ENCODE data around the gene EID2B.

DNA sequence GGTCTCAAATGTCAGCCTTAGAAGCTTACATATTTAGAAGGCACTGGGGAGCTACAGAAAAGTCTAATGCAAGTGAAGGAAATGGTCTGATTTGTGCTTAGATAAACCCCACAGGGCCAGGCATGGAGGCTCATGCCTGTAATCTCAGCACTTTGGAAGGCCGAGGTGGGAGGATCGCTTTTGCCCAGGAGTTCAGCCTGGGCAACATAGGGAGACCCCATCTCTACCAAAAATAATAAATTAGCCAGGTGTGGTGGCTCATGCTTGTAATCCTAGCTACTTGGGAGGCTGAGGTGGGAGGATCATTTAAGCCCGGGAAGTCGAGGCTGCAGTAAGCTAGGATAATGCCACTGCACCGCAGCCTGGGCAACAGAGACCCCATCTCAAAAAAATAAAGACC lies 36.6 kb downstream of the EID2B start:
- TF ChIP-seq, protein P1, sequence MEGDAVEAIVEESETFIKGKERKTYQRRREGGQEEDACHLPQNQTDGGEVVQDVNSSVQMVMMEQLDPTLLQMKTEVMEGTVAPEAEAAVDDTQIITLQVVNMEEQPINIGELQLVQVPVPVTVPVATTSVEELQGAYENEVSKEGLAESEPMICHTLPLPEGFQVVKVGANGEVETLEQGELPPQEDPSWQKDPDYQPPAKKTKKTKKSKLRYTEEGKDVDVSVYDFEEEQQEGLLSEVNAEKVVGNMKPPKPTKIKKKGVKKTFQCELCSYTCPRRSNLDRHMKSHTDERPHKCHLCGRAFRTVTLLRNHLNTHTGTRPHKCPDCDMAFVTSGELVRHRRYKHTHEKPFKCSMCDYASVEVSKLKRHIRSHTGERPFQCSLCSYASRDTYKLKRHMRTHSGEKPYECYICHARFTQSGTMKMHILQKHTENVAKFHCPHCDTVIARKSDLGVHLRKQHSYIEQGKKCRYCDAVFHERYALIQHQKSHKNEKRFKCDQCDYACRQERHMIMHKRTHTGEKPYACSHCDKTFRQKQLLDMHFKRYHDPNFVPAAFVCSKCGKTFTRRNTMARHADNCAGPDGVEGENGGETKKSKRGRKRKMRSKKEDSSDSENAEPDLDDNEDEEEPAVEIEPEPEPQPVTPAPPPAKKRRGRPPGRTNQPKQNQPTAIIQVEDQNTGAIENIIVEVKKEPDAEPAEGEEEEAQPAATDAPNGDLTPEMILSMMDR (IDR thresholded peaks at IDR 0.05) = no peak
- TF ChIP-seq POLR2A (IDR thresholded peaks at IDR 0.05) = no peak

All from testis (tissue), 2 donors.